Kasumi-1 (cell line): Measurements from ENCODE around the gene SLC35E3.
"Not testable (repeated sequence)": the region's sequence is repeated elsewhere in the genome, so short reads cannot be mapped to it uniquely, and the experiment has no call there.

Experiments
- DNase-seq, 2 experiments: peaks; one replicate each; lab custom pipeline; 2025; lab: John Stamatoyannopoulos, UW

SLC35E3 gene

DNA sequence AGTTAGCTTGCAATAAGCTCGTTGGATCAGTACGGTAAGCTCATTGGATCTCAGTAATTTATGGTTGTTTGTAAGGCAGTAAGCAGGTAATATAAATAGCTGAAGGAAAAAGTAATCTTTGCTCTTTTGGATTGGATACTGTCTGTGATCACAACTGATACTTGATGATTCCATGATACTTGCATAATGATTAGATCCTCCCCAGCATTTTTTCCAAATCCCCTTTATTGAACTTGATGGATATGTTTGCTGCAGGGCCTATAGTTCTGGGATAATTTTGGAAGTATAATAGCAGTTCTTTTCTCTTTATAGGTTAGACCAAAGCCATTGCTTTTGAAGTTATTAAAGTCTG, 67.2 kb downstream of the SLC35E3 start:
- DNase-seq = no peak

DNA sequence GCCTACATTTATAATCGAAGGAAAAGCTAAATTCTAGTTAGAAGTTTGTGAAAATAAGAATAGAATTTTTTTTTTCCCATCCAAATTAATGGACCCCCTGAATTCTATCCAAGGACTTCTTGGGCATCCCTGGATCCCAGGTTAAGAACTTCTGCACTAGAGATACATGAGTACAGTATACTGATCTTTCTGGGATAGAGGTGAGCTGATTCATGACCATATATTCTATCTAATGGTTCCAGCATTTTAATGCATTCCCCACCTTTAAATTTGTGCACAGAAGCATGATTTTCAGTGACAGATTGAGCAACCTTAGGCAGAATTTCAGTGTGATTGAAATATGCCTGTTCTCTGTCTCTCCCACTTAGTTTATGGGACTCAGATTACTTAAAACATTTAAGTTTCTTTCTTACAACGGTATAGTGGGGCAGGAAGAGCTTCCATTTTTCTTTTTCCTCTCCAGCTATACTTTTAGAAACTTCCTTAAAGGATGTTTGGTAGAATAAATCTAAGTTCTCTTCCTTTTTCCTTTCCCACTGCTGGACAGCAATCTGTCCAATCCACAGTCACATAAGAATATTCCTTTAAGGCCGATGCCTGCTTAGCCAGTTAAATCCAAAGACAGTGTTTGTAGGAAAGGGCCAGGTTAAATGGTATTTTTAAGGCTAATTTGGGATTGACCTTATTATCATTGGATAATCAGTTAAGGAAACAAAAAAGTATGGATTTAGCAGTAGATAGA, 68.7 kb downstream of the SLC35E3 start:
- DNase-seq = no peak

DNA sequence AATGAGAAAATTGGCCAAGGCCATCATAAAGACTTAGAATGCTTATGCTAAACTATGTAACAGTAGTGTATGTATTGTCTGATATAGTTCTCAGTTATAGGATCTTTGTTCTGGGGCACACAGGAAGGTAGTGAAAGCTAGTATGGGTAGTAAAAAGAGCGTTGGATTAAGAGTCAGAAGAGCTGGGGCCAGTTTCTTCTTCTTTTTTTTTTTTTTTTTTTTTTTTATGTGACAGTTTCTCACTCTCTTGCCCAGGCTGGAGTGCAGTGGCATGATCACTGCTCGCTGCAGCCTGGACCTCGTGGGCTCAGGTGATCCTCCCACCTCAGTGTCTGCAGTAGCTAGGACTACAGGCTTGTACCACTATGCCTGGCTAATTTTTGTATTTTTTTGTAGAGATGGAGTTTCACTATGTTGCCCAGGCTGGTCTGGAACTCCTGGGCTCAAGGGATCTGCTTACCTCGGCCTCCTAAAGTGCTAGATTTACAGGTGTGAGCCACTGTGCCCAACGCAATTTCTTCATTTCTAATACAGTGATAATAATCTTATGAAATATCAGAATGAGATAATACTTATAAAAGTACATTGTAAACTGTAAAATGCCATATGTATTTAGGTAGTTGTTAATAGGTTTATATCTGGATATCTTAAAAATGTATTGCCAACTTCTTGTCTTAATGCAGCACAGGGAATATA, 69.4 kb downstream of the SLC35E3 start:
- DNase-seq = no peak

DNA sequence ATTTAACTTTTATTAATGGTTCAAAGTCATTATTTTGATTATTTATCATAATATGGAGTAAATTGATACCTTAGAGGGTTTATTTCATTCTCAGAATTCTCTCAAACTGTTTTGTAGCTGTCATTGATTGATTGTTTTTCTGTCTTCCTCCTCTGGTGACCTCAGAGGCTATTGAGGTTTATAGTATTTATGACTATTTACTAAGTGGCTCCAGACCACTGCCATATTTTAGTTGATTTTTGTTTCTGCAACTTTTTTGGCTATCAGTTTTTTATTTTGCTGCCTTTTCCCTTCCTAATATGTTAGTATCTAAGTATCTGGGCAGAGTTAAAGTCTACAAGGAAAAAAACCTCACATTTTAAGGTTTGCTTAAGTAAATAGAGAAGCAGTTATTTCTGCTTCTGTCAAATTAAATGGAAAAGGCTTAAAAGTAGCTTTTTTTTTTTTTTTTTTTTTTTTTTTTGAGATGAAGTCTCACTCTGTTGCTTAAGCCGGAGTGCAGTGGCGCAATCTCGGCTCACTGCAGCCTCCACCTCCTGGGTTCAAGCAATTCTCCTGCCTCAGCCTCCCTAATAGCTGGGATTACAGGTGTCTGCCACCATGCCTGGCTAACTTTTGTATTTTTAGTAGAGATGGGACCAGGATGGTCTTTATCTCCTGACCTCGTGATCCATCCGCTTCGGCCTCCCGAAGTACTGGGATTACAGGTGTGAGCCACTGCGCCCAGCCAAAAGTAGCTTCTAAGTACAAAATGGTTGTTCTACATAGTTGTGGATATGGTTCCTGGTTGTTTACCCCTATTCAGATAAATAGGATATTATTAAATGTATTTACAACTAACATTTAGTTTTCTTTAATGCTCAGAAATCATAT, 70.2 kb downstream of the SLC35E3 start:
- no peak for DNase-seq

DNA sequence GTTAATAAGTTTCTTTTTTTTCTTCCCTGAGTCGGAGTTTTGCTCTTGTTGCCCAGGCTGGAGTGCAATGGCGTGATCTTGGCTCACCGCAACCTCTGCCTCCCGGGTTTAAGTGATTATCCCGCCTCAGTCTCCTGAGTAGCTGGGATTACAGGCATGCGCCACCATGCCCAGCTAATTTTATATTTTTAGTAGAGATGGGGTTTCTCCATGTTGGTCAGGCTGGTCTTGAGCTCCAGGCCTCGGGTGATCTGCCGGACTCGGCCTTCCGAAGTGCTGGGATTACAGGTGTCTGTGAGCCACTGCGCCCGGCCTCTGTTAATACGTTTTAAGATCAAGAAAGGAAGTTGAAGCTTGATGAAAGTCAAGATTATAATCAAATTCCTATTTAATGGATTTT, 73.5 kb downstream of the SLC35E3 start:
- DNase-seq = not testable (repeated sequence)

DNA sequence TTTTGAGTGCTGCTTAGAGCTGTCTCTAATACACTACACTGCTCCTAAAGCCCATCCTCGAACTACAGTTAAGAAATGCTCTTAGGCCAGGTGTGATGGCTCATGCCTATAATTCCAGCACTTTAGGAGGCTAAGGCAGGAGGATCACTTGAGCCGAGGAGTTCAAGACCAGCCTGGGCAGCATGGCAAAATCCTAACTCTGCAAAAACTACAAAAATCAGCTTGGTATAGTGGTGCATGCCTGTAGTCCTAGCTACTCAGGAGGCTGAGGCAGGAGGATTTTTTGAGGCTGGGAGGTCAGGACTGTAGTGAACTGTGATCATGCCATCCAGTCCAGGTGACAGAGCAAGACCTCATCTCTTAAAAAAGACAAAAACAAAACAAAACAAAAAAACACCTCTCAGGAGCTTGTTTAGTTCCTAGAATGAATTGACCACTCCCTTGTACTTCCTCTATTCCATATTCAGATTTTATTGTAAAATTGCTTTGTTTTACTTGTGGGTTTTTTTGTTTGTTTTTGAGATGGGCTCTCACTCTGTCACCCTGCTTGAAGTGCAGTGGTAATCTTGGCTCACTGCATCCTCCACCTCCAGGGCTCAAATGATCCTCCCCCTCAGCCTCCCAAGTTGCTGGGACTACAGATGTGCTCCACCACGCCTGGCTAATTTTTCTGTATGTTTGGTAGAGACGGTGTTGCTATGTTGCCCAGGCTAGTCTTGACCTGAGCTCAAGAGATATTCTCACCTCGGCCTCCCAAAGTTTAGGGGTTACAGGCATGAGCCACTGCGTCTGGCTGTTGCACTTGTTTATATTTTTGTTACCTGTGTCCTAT, 75.6 kb downstream of the SLC35E3 start:
- DNase-seq = no peak

DNA sequence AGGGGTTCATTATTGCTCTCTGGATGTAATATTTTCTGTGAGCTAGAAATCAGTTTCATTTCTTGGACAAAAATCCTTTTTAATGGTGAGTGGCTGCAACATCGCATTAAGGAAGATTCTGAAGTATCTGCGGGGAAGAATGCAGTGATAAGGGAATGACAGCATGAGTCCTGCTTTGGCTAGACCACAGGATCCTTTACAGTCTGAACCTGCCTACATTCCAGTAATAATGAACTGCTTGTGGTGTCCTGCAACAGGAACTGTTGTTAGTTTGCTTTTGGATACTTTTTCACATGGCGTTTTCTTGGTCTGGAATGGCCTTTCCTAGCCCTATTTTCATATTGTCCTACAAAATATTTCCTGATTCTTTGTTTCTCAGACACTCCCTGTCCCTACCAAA, 77.7 kb downstream of the SLC35E3 start:
- DNase-seq = no peak

DNA sequence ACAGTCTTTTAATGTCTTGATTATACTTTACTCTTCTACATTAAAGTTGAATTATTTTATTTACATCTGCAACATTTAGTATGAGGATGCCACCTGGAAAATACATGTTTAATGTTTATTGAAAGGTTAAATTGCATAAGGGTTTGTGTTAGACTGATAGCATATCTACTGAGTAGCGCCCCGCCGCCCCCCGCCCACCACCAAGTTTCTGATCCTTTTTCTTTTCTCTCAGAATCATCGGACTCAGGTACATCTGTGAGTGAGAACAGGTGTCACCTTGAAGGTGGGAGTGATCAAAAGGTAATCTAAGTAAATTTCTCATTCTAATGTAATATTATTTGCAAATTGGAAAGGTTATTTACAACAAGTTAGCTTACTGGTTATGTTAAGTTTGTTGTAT, 78.2 kb downstream of the SLC35E3 start:
- DNase-seq = no peak

DNA sequence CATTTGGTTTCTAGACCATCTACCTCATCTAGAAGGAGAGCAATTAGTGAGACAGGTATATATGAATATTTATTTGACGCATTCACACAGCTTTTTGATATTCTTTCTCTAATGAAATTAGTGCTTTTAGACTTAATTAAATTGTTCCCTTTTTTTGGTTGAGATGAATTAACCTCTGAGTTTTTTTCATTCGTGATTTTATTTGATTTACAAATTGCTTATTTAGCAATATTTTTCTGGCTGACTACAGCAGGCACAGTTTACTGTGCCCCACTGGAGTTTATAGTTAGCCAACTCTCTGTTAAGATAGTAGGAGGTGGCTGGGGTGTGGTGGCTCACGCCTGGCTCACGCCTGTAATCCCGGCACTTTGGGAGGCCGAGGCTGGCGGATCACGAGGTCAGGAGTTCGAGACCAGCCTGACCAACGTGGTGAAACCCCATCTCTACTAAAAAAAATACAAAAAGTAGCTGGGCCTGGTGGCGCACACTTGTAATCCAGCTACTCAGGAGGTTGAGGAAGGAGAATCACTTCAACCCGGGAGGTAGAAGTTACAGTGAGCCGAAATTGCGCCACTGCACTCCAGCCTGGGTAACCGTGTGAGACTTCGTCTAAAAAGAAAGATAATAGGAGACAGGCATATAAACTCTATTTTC, 78.7 kb downstream of the SLC35E3 start:
- DNase-seq = no peak

DNA sequence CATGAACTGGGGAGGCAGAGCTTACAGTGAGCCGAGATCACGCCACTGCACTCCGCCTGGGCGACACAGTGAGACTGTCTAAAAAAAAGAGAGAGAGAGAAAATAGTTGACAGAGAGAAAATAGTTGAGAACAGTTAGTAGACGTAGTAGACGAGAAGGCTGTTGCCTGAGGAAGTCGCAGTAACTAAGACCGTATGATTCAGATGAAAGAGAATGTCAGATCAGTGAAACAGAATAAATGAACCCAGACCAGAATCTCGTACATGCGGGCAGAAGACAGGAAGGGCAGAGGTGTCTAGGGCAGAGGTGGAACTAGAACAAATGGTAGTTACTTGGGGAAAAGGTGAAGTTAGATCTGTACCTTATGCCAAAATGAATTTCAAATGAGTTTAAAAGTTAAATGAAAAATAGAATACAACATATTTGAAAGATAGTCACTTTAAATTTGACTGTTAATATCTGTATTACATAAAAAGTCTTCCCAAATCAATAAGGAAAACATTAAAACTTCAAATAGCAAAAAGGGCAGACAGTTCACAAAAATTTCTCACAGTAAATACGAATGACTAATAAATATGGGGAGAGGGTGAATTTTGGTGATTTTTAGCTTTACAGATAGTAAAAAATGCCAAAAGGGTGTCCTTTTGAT, 79.7 kb downstream of the SLC35E3 start:
- no peak for DNase-seq

DNA sequence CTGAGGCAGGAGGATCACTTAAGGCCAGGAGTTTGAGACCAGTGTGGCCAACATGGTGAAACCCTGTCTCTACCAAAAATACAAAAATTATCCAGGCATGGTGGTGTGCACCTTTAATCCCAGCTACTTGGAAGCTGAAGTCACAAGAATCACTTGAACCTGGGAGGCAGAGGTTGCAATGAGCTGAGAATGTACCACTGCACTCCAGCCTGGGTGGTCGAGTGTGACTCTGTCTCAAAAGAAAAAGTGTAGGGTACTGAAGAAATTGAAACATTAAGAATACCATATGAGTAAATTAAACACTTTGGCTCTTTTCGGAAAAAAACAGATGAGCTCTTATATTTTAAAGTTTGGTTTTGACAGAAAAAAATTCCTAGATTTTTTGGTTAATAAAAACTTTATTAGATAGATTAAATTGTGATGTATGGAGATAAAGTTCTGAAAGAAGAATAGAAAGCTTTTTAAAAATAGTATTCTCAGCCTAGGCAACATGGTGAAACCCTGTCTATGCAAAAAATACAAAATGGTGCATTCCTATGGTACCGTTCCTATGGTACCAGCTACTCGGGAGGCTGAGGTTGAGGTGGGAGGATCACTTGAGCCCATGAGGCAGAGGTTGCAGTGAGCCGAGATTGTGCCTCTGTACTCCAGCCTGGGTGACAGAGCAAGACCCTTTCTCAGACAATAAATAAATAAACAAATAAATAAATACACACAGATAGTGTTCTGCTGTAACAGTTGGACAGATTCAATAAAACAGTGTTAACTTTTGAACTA, 82.1 kb downstream of the SLC35E3 start:
- no peak for DNase-seq

DNA sequence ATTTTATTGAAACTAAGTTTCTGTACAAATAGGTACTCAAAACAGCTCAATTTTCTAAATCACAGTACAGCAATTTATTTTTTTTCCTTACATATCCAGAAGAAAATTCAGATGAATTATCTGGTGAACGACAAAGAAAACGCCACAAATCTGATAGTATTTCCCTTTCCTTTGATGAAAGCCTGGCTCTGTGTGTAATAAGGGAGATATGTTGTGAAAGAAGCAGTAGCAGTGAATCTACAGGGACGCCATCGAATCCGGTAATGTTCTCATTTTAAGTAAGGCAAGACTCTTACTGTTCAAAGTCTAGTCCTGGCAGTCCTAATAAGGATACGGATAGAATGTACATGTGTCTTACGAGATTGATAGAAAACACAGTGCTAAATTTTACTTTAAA, 82.7 kb downstream of the SLC35E3 start:
- DNase-seq = no peak
